CD4-positive, alpha-beta T cell treated with Interferon alpha-2 for 1 hour (primary cell): ENCODE data around the gene XPR1.
"Not testable (repeated sequence)": the region's sequence is repeated elsewhere in the genome, so short reads cannot be mapped to it uniquely, and the experiment has no call there.

ENCODE experiments used
- DNase-seq, 2 donors: peaks; one replicate each; pipeline ENCODE4 v3.0.0-alpha.2; 2020 to 2022

XPR1 gene

DNA sequence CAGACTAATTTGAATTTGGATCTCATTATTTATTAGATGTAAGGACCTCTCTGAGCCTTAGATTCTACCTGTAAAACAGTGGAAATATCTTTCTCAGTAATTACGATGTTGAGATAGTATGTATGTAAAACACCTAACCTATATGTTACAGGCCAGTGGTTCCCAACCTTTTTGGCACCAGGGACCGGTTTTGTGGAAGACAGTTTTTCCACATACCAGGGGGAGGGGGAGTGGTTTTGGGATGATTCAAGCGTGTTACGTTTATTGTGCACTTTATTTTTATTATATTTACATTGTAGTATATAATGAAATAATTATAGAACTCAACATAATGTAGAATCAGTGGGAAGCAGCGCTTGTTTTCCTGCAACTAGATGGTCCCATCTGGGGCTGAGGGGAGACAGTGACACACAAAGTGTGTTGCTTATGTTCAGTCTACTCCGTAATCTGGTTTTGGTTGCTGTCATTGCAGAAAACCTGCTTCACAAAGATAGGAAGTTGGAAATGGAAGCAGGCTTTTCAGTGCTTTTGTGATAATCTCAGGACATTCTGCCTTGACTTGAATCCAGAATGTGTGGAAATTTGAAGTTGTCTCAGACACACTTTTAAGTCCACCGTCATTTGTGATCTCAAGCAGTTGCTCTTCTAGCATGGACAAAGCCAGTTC lies 12.8 kb downstream of the XPR1 start:
- no peak for DNase-seq

DNA sequence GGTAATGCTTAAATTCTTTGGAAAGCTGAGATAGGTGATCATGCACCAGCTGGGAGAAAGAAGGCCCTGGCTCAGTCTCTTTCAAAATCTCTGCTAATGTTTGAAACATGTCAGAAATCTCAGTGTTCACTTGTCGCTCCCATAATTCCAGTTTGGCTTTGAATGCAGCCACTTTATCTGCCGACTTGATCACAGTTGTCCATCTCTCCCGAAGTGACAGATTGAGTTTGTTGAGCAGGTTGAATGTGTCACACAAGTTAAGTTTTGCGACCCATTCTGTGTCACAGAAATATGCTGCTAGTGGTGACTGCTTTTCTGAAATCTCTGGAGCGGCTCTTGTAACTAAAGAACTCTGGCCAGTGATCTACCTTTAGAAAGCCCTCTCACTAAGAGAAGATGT lies 13.4 kb downstream of the XPR1 start:
- not testable (repeated sequence) for DNase-seq

DNA sequence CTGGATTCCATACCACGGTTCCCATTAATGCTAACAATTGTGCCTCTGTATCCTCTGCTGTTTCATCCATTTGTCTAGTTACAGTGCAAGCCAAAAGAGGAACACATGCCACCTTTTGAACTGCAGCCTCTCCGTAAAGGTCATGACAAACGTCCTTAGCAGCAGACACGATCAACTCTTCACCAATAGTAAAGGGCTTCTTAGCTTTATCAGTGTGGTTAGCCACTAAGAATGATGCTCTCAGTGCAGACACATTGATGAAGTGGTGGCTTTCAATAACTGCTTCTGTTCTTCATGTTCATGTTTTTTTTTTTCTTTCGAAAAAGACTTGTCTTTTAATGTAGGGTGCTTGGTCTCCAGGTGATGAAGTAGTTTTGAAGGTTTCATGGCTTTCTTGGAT lies 14.3 kb downstream of the XPR1 start:
- no peak for DNase-seq

DNA sequence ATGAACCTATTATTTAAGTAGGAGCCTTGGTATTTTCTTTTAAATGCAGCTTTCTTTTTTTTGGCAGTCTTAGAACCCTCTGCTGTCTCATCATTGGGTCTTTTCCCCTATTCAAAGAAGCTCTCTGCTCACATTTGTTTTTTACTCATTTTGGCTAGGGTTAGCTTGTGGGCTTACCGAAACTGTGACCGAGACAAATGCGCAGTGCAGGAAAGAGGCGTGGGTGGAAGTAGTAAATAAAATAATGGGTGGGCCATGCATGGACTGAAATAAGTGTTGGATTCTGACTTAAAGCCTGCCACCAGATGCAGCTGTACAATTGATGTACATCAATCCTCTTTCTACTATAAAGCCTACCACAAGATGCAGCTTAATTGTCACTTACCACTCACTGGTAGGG lies 14.7 kb downstream of the XPR1 start:
- no peak for DNase-seq

DNA sequence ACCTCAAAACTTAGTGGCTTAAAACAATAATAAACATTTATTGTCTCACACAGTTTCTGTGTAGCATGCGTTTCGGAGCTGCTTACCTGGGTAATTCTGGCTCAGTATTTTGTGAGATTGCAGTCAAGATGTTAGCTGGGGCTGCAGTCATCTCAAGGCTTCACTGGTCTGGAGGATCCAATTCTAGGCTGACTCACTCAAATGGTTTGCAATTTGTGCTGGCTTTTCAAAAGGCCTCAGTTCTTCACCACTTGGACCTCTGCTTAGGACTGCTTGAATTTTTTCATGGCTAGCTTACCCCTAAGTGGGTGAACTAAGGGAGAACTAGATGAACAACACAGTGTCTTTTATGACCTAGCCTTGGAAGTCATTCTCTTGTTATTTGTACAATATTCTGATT lies 21.0 kb downstream of the XPR1 start:
- no peak for DNase-seq

DNA sequence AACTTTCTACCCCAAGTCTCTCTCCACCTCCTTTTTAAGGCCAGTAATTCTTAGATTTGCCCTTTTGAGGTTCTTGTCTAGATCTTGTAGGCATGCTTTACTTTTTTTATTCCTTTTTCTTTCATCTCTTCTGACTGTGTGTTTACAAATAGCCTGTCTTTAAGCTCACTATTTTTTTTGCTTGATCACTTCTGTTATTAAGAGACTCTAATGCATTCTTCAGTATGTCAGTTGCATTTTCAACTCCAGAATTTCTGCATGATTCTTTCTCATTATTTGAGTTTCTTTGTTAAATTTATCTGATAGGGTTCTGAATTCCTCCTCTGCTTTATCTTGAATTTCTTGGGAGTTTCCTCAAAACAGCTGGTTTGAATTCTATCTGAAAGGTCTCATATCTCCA lies 30.9 kb downstream of the XPR1 start:
- no peak for DNase-seq

DNA sequence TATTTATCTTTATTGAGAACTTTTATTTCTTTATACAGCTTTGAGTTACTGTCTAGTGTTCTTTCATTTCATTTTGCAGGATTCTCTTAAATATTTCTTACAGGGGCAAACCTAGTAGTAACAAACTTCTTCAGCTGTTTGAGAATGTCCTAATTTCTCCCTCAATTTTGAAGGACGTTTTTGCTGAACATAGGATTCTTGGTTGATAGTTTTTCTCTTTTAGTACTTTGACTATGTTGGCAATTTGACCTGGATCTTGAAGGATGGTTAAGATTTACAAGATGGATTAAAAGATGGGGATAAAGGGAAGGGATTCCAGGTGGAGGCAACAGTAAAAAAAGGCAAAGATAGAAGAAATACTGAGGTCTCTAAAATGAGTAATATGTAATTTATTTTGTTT lies 38.9 kb downstream of the XPR1 start:
- no peak for DNase-seq

DNA sequence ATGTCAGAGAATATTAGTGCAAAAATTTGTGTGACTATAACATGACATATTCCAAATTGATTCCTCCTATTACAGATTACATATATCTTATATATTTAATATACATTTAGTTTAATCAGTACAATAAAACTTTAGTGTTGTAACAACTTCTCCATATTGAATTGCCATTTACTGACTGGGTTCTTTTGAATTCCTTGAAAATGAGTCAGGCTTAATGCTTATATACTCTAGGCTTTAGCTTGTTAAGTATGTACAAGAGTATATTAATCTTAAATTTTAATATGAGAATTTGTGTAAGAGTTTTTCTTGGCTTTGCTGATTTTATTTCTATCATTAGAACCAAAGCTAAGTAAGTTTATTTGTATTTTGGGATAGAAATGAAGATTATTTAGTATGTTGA lies 40.3 kb downstream of the XPR1 start:
- no peak for DNase-seq

DNA sequence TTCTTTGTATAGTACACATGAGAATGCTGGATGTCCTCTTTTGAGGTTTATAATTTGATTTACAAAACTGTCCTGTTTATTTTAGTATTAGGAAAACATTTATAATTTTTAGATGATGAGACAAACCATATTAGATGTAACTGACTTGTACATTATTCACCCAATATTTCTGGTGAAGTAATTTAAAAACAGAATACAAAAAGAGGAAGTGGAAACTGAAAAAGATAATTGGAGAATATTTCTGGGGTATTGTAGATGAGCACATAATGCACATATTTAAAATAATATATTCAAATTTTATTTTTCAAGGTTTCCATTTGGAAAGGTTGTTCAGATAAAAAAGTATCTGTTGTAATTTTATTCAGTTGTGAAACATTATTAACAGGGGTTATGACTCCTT lies 40.7 kb downstream of the XPR1 start:
- DNase-seq, result no peak

DNA sequence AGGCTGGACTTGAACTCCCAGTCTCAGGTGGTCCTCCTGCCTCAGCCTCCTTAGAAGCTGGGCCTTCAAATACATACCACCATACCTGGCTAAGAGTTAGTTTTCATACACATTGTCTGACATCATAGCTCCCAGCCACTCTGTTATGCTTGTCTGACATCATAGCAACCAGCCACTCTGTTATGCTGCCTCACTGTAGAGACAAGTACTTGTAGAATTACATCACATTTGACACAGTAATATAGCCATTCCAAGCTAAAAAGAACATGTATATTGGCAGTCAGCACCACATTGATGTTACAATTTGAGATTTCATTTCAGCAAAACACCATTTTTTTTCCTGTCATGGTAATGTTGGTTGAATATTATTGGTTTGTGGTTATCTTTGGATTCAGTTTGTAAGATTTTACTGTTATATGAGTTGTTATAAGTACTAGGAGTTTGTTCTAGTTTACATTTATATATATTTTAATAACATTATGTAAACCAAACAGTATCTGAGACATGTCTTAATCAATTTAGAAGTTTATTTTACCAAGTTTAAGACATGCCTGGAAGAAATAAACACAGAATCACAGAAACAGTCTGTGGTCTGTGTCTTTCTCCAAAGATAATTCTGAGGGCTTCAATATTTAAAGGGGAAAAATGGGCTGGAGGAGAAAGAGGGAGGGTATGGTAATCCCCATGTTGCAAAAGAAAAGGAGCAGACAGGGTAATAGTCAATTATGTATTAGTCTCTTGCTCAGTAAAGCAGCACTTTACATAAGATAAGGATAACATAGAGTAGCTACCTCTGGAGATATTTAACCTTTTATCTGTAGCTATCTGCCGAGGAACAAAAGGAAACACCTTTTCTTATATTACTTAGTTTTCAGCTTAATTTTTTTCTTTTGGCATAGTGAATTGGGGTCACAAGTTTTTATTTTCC lies 43.0 kb downstream of the XPR1 start:
- no peak for DNase-seq

DNA sequence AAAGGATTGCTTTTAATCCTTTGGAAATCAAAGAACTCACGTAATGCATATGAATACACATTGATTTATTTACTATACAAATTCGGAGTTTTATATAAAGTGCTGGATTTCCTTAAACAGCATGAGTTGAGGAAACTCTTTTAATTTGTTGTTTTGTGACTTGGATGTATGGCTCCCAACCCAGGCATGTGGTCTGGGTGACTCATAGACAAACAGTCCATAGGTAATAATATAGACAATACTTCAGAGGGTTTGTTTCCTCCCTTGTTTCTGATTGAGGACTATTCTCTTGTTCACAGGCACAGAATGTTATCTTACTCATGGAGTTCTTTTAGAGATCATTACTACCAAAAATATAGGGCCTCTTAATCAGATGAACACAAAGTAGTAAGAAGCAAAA lies 43.8 kb downstream of the XPR1 start:
- no peak for DNase-seq

DNA sequence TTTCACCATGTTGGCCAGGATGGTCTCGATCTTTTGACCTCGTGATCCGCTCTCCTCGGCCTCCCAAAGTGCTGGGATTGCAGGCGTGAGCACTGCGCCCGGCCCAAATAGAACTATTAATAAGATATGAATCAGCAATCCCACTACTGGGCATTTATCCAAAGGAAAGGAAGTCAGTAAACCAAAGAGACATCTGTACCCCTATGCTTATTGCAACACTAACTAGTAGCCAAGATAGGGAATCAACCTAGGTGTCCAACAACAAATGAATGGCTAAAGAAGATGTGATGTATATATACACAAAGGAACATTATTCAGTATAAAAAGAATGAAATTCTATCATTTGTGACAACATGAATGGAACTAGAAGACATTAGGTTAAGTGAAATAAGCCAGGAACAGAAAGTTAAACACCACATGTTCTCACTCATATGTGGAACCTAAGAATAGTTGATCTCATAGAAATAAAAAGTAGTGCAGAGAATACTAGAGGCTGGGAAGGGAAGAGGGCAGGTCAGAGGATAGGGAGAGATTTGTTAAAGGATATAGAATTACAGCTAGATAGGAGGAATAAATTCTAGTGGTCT lies 48.8 kb downstream of the XPR1 start:
- DNase-seq, result no peak

DNA sequence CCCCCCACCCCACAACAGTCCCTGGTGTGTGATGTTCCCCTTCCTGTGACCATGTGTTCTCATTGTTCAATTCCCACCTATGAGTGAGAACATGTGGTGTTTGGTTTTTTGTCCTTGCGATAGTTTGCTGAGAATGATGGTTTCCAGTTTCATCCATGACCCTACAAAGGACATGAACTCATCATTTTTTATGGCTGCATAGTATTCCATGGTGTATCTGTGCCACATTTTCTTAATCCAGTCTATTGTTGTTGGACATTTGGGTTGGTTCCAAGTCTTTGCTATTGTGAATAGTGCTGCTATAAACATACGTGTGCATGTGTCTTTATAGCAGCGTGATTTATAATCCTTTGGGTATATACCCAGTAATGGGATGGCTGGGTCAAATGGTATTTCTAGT lies 51.3 kb downstream of the XPR1 start:
- DNase-seq, result not testable (repeated sequence)

DNA sequence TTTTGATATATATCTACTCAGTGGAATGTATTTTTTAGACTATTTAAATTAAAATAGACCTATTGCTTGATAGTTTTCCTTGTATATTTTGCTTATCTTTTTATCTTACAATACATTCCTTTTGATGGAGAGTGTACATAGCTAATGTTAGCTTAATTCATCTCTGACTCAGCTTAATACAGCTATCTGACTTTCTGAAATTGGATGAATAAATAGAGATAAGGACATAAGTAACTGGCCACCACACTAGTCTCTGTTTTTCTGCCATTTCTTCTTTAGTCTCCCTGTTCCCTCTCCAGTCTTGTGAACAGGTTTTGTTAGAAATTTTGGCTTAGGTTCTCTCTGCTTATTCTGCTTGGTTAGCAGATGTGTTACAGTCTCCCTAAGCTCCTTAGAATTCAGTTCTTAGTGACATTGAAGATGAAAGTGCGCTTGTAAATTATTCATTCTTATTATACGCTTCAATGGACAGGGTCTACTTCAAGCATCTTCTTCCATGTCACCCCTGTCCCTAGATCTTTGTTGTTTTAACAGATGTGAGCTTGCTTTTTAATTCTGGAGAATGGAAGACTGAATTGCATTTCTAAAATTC lies 59.6 kb downstream of the XPR1 start:
- DNase-seq, result no peak

DNA sequence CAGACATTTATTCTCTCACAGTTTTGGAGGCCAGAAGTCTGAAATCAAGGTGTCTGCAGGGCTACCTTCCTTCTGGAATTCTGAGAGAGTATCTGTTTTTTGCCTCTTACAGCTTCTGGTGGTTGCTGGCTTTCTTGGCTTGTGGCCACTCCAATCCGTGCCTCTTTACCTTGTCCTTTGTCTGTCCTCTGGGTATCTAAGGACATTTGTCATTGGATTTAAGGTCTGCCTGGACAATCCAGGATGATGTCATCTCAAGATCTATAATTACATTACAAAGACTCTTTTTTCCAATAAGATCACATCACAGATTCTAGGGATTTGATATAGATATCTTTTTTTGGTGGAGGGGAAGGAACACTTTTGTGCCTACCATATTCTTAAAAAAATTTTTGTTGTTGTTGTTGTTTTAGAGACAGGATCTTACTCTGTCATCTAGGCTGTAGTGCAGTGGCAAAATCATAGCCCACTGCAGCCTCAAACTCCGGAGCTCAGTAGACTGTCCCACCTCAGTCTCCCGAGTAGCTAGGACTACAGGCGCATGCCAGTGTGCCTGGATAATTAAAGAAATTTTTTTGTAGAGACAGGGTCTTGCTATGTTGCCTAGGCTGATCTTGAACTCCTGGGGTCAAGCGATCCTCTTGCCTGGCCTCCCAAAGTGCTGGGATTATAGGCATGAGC lies 61.9 kb downstream of the XPR1 start:
- DNase-seq, result no peak

DNA sequence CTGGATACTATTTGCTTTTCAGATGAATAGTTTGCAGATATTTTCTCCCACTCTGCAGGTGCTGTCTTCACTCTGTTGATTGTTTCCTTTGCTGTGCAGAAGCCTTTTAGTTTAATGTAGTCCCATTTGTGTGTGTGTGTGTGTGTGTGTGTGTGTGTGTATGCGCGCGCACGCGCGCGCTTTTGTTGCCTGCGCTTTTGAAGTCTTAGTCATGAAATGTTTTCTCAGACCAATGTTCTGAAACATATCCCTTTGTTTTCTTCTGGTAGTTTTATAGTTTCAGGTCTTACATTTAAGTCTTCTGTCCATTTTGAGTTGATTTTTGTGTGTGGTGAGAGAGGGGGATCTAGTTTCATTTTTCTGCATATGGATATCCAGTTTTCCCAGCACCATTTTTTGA lies 63.5 kb downstream of the XPR1 start:
- DNase-seq, result no peak

DNA sequence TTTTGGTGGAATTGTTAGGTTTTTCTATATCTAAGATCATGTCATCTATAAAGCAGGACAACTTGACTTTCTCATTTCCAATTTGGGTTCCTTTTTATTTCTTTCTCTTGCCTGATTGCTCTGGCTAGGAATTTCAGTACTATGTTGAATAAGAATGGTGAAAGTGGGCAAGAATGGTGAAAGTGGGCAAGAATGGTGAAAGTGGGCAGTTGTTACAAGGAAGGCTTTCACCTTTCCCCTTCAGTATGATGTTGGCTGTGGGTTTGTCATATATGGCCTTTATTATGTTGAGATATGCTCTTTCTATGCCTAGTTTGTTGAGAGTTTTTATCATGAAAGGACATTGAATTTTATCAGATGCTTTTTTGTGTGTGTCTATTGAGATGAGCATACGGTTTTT lies 64.5 kb downstream of the XPR1 start:
- no peak for DNase-seq

DNA sequence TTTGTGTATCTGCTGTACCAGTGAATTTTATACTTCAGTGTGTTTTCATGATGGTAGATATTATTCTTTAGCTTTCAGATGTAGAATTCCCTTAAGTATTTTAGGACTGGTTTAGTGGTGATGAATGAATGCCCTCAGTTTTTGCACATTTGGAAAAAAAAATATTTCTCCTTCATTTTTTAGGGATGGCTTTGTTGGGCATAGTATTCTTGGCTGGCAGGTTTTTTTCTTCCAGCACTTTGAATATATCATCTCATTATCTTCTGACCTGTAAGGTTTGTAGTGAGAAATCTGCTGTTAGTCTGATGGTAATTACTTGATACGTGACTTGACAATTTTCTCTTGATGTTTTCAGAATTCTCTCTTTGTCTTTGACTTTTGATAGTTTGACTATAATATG lies 66.8 kb downstream of the XPR1 start:
- DNase-seq, result no peak

DNA sequence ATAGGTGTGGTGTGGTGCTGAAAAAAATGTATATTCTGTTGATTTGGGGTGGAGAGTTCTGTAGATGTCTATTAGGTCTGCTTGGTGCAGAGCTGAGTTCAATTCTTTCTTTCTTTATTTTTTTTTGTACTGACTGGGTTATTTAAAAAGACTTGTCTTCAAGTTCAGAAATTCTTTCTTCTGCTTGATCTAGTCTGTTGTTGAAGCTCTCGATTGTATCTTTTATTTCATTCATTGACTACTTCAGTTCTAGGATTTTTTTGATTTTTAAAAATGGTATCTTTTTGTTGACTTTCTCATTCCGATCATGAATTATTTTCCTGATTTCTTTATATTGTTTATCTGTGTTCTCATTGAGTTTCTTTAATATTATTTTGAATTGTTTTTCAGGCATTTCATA lies 70.6 kb downstream of the XPR1 start:
- not testable (repeated sequence) for DNase-seq

DNA sequence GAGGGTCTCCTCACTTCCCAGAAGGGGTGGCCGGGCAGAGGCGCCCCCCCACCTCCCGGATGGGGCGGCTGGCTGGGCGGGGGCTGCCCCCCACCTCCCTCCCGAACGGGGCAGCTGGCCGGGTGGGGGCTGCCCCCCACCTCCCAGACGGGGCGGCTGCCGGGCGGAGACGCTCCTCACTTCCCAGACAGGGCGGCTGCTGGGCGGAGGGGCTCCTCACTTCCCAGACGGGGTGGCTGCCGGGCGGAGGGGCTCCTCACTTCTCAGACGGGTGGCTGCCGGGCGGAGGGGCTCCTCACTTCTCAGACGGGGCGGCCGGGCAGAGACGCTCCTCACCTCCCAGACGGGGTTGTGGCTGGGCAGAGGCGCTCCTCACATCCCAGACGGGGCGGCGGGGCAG lies 78.9 kb downstream of the XPR1 start:
- not testable (repeated sequence) for DNase-seq

DNA sequence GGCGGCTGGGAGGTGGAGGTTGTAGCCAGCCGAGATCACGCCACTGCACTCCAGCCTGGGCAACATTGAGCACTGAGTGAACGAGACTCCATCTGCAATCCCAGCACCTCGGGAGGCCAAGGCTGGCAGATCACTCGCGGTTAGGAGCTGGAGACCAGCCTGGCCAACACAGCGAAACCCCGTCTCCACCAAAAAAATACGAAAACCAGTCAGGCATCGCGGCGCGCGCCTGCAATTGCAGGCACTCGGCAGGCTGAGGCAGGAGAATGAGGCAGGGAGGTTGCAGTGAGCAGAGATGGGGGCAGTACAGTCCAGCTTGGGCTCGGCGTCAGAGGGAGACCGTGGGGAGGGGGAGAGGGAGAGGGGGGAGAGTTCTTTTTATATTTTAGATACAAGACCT lies 79.4 kb downstream of the XPR1 start:
- not testable (repeated sequence) for DNase-seq

DNA sequence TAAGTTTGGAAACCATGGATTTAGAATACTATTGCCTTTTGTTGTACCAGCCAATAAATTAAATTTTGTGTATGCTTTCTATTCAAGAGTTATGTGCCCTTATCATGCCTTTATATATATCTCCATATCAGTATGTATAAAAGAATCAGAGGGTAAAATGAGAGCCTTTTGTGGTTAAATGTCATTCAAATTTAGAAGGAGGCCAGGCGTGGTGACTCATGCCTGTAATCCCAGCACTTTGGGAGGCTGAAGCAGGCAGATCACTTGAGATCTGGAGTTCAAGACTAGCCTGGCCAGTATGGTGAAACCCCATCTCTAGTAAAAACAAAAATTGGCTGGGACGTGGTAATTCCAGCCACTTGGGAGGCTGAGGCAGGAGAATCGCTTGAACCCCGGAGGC lies 88.9 kb downstream of the XPR1 start:
- no peak for DNase-seq

DNA sequence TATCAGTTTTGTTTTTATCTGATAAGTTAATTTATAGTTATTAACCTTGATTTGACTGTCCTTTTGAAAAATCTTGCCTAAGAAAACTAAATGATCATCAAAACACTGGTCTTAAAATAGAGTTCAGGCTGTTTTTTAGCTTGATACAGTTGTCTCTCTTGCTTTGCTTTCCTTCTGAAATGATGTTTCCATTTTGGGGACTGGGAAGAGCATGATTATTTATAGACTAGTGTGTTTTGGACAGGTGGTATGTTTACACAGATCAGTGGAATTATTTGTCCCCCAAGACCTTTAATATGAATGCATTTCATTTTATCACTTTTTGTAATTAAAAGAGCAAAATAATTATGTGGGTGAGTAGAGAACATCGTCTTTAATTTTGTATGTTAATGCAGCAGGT lies 90.8 kb downstream of the XPR1 start:
- DNase-seq, result no peak
